ENCODE data around the gene ALPK1. TPM values are rescaled to one million over a fixed set of nuclear protein-coding genes. Genes with fewer than 3 reads are reported as not detected.

ALPK1 gene
- total and polyA plus RNA-seq, 2 experiments from 2014 or later: 0.10 to 0.49 TPM

DNA sequence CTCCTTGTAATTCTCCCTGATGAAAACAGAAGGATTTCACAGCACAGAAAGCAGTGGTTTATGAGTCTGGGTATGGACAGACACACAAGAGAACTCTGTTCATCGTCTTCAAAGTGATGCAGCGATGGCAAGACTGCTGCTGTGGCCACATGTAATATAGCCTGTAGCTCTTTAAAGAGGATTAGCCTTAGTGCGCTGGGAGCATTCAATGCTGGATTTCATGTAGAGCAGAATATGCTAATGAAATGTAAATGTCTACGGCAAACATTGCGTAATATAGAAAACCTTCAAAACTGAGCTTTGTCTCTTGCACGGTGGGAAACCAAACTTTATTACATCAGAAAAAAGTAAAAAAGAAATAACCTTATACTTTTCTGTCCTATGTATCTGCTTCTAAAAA lies 42.9 kb downstream of the ALPK1 start:
- Mint-ChIP-seq H3K27ac (no peak overlapping the region), H3K4me1 (peaks cover 49% of the 10 kb centered on the region), H3K36me3 (ENCODE audit: low read depth) (no peaks in the 10 kb centered on the region), H3K4me3 (peak overlapping the region; percentile 42; the same call in 2 of the 3 replicates), H3K27me3 (ENCODE audit: insufficient read depth, low read depth, poor library complexity) (peaks cover 9% of the 10 kb centered on the region), H3K9me3 (no peaks in the 10 kb centered on the region)
- DNase-seq (ENCODE audit: low spot score) (peak; percentile 72), ATAC-seq (peak; percentile 81)
- no peaks in the 10 kb centered on the region for H3F3A ChIP-seq (replicated peaks; ENCODE audit: low read depth)
- H3K4me2 ChIP-seq: peak overlapping the region; percentile 4; the same call in 1 of the 2 replicates
- H2AFZ ChIP-seq: no peak overlapping the region
- no peaks in the 10 kb centered on the region for H3K9me2 ChIP-seq (ENCODE audit: insufficient read depth)
- no peak for TF ChIP-seq ZNF331 (CRISPR knock-in tag; IDR thresholded peaks at IDR 0.05; ENCODE audit: low read depth)
- TF ChIP-seq, protein P1, sequence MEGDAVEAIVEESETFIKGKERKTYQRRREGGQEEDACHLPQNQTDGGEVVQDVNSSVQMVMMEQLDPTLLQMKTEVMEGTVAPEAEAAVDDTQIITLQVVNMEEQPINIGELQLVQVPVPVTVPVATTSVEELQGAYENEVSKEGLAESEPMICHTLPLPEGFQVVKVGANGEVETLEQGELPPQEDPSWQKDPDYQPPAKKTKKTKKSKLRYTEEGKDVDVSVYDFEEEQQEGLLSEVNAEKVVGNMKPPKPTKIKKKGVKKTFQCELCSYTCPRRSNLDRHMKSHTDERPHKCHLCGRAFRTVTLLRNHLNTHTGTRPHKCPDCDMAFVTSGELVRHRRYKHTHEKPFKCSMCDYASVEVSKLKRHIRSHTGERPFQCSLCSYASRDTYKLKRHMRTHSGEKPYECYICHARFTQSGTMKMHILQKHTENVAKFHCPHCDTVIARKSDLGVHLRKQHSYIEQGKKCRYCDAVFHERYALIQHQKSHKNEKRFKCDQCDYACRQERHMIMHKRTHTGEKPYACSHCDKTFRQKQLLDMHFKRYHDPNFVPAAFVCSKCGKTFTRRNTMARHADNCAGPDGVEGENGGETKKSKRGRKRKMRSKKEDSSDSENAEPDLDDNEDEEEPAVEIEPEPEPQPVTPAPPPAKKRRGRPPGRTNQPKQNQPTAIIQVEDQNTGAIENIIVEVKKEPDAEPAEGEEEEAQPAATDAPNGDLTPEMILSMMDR (conservative IDR thresholded peaks at IDR 0.05; ENCODE audit: low read depth in 2 of 2): no peak
- TF ChIP-seq, protein P2, sequence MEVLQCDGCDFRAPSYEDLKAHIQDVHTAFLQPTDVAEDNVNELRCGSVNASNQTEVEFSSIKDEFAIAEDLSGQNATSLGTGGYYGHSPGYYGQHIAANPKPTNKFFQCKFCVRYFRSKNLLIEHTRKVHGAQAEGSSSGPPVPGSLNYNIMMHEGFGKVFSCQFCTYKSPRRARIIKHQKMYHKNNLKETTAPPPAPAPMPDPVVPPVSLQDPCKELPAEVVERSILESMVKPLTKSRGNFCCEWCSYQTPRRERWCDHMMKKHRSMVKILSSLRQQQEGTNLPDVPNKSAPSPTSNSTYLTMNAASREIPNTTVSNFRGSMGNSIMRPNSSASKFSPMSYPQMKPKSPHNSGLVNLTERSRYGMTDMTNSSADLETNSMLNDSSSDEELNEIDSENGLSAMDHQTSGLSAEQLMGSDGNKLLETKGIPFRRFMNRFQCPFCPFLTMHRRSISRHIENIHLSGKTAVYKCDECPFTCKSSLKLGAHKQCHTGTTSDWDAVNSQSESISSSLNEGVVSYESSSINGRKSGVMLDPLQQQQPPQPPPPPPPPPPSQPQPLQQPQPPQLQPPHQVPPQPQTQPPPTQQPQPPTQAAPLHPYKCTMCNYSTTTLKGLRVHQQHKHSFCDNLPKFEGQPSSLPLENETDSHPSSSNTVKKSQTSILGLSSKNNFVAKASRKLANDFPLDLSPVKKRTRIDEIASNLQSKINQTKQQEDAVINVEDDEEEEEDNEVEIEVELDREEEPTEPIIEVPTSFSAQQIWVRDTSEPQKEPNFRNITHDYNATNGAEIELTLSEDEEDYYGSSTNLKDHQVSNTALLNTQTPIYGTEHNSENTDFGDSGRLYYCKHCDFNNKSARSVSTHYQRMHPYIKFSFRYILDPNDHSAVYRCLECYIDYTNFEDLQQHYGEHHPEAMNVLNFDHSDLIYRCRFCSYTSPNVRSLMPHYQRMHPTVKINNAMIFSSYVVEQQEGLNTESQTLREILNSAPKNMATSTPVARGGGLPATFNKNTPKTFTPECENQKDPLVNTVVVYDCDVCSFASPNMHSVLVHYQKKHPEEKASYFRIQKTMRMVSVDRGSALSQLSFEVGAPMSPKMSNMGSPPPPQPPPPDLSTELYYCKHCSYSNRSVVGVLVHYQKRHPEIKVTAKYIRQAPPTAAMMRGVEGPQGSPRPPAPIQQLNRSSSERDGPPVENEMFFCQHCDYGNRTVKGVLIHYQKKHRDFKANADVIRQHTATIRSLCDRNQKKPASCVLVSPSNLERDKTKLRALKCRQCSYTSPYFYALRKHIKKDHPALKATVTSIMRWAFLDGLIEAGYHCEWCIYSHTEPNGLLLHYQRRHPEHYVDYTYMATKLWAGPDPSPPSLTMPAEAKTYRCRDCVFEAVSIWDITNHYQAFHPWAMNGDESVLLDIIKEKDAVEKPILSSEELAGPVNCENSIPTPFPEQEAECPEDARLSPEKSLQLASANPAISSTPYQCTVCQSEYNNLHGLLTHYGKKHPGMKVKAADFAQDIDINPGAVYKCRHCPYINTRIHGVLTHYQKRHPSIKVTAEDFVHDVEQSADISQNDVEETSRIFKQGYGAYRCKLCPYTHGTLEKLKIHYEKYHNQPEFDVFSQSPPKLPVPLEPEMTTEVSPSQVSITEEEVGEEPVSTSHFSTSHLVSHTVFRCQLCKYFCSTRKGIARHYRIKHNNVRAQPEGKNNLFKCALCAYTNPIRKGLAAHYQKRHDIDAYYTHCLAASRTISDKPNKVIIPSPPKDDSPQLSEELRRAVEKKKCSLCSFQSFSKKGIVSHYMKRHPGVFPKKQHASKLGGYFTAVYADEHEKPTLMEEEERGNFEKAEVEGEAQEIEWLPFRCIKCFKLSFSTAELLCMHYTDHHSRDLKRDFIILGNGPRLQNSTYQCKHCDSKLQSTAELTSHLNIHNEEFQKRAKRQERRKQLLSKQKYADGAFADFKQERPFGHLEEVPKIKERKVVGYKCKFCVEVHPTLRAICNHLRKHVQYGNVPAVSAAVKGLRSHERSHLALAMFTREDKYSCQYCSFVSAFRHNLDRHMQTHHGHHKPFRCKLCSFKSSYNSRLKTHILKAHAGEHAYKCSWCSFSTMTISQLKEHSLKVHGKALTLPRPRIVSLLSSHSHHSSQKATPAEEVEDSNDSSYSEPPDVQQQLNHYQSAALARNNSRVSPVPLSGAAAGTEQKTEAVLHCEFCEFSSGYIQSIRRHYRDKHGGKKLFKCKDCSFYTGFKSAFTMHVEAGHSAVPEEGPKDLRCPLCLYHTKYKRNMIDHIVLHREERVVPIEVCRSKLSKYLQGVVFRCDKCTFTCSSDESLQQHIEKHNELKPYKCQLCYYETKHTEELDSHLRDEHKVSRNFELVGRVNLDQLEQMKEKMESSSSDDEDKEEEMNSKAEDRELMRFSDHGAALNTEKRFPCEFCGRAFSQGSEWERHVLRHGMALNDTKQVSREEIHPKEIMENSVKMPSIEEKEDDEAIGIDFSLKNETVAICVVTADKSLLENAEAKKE (CRISPR knock-in tag; IDR thresholded peaks at IDR 0.05): no peak
- TF ChIP-seq STAT1 (IDR thresholded peaks at IDR 0.05; ENCODE audit: unreplicated experiment): no peak
- TF ChIP-seq, protein P3, sequence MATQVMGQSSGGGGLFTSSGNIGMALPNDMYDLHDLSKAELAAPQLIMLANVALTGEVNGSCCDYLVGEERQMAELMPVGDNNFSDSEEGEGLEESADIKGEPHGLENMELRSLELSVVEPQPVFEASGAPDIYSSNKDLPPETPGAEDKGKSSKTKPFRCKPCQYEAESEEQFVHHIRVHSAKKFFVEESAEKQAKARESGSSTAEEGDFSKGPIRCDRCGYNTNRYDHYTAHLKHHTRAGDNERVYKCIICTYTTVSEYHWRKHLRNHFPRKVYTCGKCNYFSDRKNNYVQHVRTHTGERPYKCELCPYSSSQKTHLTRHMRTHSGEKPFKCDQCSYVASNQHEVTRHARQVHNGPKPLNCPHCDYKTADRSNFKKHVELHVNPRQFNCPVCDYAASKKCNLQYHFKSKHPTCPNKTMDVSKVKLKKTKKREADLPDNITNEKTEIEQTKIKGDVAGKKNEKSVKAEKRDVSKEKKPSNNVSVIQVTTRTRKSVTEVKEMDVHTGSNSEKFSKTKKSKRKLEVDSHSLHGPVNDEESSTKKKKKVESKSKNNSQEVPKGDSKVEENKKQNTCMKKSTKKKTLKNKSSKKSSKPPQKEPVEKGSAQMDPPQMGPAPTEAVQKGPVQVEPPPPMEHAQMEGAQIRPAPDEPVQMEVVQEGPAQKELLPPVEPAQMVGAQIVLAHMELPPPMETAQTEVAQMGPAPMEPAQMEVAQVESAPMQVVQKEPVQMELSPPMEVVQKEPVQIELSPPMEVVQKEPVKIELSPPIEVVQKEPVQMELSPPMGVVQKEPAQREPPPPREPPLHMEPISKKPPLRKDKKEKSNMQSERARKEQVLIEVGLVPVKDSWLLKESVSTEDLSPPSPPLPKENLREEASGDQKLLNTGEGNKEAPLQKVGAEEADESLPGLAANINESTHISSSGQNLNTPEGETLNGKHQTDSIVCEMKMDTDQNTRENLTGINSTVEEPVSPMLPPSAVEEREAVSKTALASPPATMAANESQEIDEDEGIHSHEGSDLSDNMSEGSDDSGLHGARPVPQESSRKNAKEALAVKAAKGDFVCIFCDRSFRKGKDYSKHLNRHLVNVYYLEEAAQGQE (IDR thresholded peaks at IDR 0.05; ENCODE audit: unreplicated experiment): no peak
- no peak for TF ChIP-seq ZNF114 (CRISPR knock-in tag; IDR thresholded peaks at IDR 0.05)
- no peak for TF ChIP-seq EZH2phosphoT487 (IDR thresholded peaks at IDR 0.05; ENCODE audit: unreplicated experiment)
- no peak for TF ChIP-seq CREB1 (CRISPR knock-in tag; IDR thresholded peaks at IDR 0.05; ENCODE audit: low read depth)
- no peak for TF ChIP-seq POLR2AphosphoS5 (IDR thresholded peaks at IDR 0.05; ENCODE audit: low read depth)
- no peak for TF ChIP-seq JUNB (IDR thresholded peaks at IDR 0.05; ENCODE audit: unreplicated experiment)
- TF ChIP-seq, protein P4, sequence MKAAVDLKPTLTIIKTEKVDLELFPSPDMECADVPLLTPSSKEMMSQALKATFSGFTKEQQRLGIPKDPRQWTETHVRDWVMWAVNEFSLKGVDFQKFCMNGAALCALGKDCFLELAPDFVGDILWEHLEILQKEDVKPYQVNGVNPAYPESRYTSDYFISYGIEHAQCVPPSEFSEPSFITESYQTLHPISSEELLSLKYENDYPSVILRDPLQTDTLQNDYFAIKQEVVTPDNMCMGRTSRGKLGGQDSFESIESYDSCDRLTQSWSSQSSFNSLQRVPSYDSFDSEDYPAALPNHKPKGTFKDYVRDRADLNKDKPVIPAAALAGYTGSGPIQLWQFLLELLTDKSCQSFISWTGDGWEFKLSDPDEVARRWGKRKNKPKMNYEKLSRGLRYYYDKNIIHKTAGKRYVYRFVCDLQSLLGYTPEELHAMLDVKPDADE (IDR thresholded peaks at IDR 0.05): no peak
- no peak for TF ChIP-seq NANOG (IDR thresholded peaks at IDR 0.05; ENCODE audit: borderline replicate concordance)
- TF ChIP-seq EZH2 (IDR thresholded peaks at IDR 0.05; ENCODE audit: low read depth, unreplicated experiment): no peak
- H3K4me1 ChIP-seq (ENCODE audit: insufficient read depth): peaks cover 35% of the 10 kb centered on the region
- H3K36me3 ChIP-seq (ENCODE audit: insufficient read depth): no peaks in the 10 kb centered on the region
- H3K27me3 ChIP-seq (ENCODE audit: insufficient read depth): peaks cover 4% of the 10 kb centered on the region; the same call in 1 of the 2 replicates
- no peaks in the 10 kb centered on the region for H4K20me1 ChIP-seq (replicated peaks; ENCODE audit: insufficient read depth)
- no peak overlapping the region for H3K4me3 ChIP-seq
- no peak overlapping the region for H3K27ac ChIP-seq (ENCODE audit: low read depth)
- no peaks in the 10 kb centered on the region for H3K79me2 ChIP-seq (replicated peaks; ENCODE audit: insufficient read depth)

Data from GM23338 (cell line).